Sigmoid colon (tissue), 7 donors: ENCODE measurements around the gene L1TD1. TPM values are rescaled to one million over a fixed set of nuclear protein-coding genes. Genes with fewer than 3 reads are reported as not detected.
"Not testable (repeated sequence)": the region's sequence is repeated elsewhere in the genome, so short reads cannot be mapped to it uniquely, and the experiment has no call there.

Source experiments
- DNase-seq: peaks from one replicate; pipeline ENCODE4 v3.0.0-alpha.2; 2019
- H3K27ac ChIP-seq, 4 donors: fragments of 200-600 bp; sonication (generic); one replicate each; pipeline ENCODE4 v1.5.1; 2016 to 2019; ENCODE audit warnings: mild to moderate bottlenecking in 1 of 4
- H3K27me3 ChIP-seq, 3 donors: fragments of 200-600 bp; sonication (generic); one replicate each; pipeline ENCODE4 v1.5.1; 2019; ENCODE audit warnings: mild to moderate bottlenecking in 1 of 3
- H3K36me3 ChIP-seq, 4 donors: fragments of 200-600 bp; sonication (generic); one replicate each; pipeline ENCODE4 v1.5.1; 2016 to 2019
- H3K4me1 ChIP-seq, 4 donors: fragments of 200-600 bp; sonication (generic); one replicate each; pipeline ENCODE4 v1.5.1; 2017 to 2019
- H3K4me3 ChIP-seq, 4 donors: fragments of 200-600 bp; sonication (generic); one replicate each; pipeline ENCODE4 v1.5.1; 2017 to 2019; ENCODE audit warnings: mild to moderate bottlenecking in 2 of 4, moderate library complexity in 1 of 4
- H3K9me3 ChIP-seq, 4 donors: fragments of 200-600 bp in 3 of 4; sonication (generic) in 3 of 4; one replicate each; pipeline versions ENCODE4 v1.5.1 to v1.6.1; 2013 to 2019
- EP300 ChIP-seq, 4 donors: sonication (generic); formaldehyde crosslinking; IDR thresholded peaks; one replicate each; pipeline ENCODE4 v1.6.1; 2017; ENCODE audit warnings: antibody characterized with exemption in 4 of 4
- POLR2A ChIP-seq, 2 donors: fragments of 450-650 bp; IDR thresholded peaks; one replicate each; pipeline ENCODE4 v1.6.1; 2016; ENCODE audit warnings: antibody characterized with exemption in 2 of 2, mild to moderate bottlenecking in 2 of 2, moderate library complexity in 2 of 2
- POLR2AphosphoS5 ChIP-seq, 4 donors: sonication (generic); formaldehyde crosslinking; IDR thresholded peaks; one replicate each; pipeline ENCODE4 v1.6.1; 2017; ENCODE audit warnings: antibody characterized with exemption in 4 of 4
- WGBS, 2 donors: extraction: QIAGEN DNeasy Blood & Tissue Kit; methylation state at CpG; one replicate each; pipeline ENCODE4 v1.1.7; 2013; 5-methylcytosine and 5-hydroxymethylcytosine counted together
- intact Hi-C: fragments of 100-400 bp; cut with DNase I; formaldehyde crosslinking; loops from one replicate; pipeline ENCODE4 v1.15.1; 2023
- polyA plus RNA-seq, 3 donors: library from polyadenylated mRNA; stranded (reverse); fragments of 200-250 nt; gene quantifications; one replicate each; pipeline ENCODE4 v1.2.3, GENCODE V29; 2013
- total RNA-seq, 4 donors: library from RNA; depleted of rRNA; stranded (reverse); fragments of >200 nt; gene quantifications; one replicate each; pipeline ENCODE4 v1.1.0, GENCODE V29; 2016
- TF ChIP-seq, protein P1 (sequence below), 4 experiments: fragments of 450-650 bp in 3 of 4; fragments of 200-600 bp in 1 of 4; IDR thresholded peaks; one replicate each; pipeline ENCODE4 v1.5.1; 2016 to 2019; ENCODE audit warnings: antibody characterized with exemption in 4 of 4, mild to moderate bottlenecking in 3 of 4, moderate library complexity in 2 of 4
- donor health status: healthy with polysubstance abuse.
- donor health status: Bipolar disorder and iron deficiency.
- donor health status: healthy.

Gene L1TD1
- total and polyA plus RNA-seq, 7 donors: under 0.01 to 8.0 (median 1.4) TPM; not detected in 1

DNA sequence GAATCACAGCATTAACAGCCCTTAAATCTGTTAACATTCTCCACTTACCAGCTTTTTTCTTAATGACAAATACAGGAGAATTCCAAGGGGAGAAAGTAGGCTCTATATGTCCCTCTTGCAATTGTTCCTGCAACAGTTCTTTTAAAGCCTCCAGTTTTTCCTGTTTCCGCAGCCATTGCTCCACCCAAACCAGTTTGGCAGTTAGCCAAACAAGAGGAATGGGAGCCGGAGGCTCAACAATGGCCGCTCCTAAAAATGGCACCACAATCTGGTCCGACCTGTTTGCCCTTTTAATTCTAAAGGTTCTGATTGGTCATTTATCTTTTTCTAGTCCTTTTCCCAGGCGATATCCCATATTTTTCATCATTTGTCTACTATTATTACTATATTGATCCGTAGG, 14.0 kb upstream of the L1TD1 start:
- TF ChIP-seq EP300 (IDR thresholded peaks at IDR 0.05): no peak
- no peak for TF ChIP-seq POLR2AphosphoS5 (IDR thresholded peaks at IDR 0.05)
- TF ChIP-seq POLR2A (IDR thresholded peaks at IDR 0.05): no peak
- TF ChIP-seq, protein P1, sequence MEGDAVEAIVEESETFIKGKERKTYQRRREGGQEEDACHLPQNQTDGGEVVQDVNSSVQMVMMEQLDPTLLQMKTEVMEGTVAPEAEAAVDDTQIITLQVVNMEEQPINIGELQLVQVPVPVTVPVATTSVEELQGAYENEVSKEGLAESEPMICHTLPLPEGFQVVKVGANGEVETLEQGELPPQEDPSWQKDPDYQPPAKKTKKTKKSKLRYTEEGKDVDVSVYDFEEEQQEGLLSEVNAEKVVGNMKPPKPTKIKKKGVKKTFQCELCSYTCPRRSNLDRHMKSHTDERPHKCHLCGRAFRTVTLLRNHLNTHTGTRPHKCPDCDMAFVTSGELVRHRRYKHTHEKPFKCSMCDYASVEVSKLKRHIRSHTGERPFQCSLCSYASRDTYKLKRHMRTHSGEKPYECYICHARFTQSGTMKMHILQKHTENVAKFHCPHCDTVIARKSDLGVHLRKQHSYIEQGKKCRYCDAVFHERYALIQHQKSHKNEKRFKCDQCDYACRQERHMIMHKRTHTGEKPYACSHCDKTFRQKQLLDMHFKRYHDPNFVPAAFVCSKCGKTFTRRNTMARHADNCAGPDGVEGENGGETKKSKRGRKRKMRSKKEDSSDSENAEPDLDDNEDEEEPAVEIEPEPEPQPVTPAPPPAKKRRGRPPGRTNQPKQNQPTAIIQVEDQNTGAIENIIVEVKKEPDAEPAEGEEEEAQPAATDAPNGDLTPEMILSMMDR (IDR thresholded peaks at IDR 0.05): no peak
- DNase-seq: no peak
- Histone ChIP-seq H3K36me3 (no peaks in the 10 kb centered on the region), H3K4me3 (no peak overlapping the region), H3K27me3 (no peaks in the 10 kb centered on the region), H3K27ac (no peak overlapping the region), H3K9me3 (no peaks in the 10 kb centered on the region), H3K4me1 (no peaks in the 10 kb centered on the region)
- intact Hi-C loops: no loop called here
- 26 to 65% methylated on average over 6 of the region's 6 CpGs for WGBS, 2 donors

DNA sequence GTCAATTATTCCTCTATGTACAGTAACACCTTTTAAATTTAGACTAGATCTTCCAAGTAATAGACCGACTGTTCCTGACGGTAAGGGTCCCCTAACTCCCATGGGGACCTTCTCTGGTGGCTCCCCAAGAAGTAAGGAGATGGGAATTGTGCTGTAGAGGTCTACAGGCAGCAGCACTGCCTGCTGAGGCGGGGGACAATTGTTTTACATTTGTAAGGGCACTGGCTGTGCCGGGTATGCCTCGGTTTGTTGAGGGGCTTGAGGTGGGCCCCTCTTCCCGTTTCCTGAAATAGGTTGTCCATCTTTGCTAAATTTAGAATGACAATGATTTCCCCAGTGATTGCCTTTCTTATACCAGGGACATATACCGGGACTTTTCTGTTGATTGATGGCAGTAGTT, 13.1 kb upstream of the L1TD1 start:
- no peaks in the 10 kb centered on the region for H3K9me3 ChIP-seq
- no peak for DNase-seq
- no peaks in the 10 kb centered on the region for H3K4me1 ChIP-seq
- H3K4me3 ChIP-seq: no peak overlapping the region
- H3K27ac ChIP-seq: no peak overlapping the region
- no peak for TF ChIP-seq POLR2A (IDR thresholded peaks at IDR 0.05)
- TF ChIP-seq, protein P1 (IDR thresholded peaks at IDR 0.05): no peak
- no peaks in the 10 kb centered on the region for H3K36me3 ChIP-seq
- no peaks in the 10 kb centered on the region for H3K27me3 ChIP-seq
- intact Hi-C loops: no loop called here
- 30 to 62% methylated on average over 7 of the region's 7 CpGs for WGBS, 2 donors

DNA sequence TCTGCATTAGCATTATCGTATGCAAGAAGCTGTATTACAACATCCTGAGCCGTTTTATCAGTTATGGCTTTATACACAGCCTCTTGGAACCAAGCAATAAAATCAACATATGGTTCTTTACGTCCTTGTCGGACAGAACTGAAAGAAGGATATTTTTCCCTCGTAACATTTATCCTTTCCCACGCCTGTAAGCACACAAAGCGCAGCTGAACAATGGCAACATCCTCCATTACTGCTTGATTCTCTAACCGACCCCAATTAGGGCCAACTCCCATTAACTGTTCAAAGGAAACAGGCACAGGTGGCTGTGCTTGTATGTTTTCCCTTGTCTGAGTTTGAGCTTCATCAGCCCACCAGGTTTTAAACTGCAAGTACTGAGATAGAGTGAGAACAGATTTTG, 12.5 kb upstream of the L1TD1 start:
- not testable (repeated sequence) for H3K9me3 ChIP-seq
- WGBS, 2 donors: 20 to 65% methylated on average over 8 of the region's 8 CpGs

DNA sequence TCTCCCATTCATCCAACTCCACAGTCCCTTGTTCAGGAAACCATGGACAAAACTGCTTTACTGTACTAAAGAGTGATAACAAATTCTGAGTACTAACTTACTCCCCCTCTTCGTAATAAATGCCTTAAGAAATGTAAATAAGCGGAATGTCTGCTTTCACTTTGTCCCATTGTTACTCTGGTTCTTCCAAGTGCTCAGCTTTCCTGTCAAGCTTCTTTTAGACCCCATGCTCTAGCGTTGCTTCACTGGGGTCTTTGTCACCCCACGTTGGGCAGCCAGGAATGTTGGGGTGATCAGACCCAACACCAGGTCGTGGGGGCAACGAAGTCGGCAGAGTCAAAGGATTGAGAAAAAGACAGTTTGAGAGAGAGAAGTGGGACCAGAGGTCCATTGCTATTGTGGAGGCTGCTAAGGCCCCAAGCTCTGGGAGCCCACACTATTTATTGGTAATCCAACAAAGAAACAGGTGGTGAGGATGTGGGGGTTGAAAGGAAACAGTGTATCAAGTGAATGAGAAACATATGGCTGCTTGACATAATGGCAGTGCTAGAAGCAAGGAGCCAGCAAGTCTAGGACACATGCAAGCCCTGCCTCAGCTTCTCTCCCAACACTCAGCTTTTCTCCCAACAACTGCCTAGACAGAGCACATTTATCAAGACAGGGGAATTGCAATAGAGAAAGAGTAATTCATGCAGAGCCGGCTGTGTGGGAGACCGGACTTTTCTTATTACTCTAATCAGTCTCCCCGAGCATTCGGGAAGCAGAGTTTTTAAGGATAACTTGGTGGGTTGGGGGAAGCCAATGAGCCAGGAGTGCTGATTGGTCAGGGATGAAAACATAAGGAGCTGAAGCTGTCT, 11.3 kb upstream of the L1TD1 start:
- H3K36me3 ChIP-seq, DNase-seq, H3K27ac ChIP-seq, H3K9me3 ChIP-seq, H3K4me1 ChIP-seq, intact Hi-C loops, H3K27me3 ChIP-seq, H3K4me3 ChIP-seq: not testable (repeated sequence)
- 67 to 79% methylated on average over 11 of the region's 11 CpGs for WGBS, 2 donors

More for the DNA sequence above, 12.5 kb upstream of the L1TD1 start:
- H3K27ac ChIP-seq, H3K4me3 ChIP-seq, H3K27me3 ChIP-seq, H3K4me1 ChIP-seq, intact Hi-C loops, H3K36me3 ChIP-seq, DNase-seq: not testable (repeated sequence)

DNA sequence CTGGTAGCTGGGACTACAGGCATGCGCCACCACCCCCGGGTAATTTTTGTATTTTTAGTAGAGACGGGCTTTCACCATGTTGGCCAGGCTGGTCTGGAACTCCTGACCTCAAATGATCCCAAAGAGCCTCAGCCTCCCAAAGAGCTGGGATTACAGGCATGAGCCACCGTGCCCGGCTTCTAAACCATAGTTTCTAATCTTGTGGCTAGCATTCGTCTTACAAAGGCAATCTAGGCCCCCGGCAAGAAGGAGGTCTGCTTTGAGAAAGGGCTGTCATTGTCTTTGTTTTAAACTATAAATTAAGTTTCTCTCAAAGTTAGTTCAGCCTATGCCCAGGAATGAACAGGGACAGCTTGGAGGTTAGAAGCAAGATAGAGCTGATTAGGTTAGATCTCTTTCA, 10.3 kb upstream of the L1TD1 start:
- no peak overlapping the region for H3K4me3 ChIP-seq
- intact Hi-C loops: no loop called here
- H3K27me3 ChIP-seq: no peaks in the 10 kb centered on the region
- no peak overlapping the region for H3K27ac ChIP-seq
- no peaks in the 10 kb centered on the region for H3K36me3 ChIP-seq
- no peak for TF ChIP-seq EP300 (IDR thresholded peaks at IDR 0.05)
- TF ChIP-seq, protein P1 (IDR thresholded peaks at IDR 0.05): no peak
- no peak for TF ChIP-seq POLR2AphosphoS5 (IDR thresholded peaks at IDR 0.05)
- no peak for TF ChIP-seq POLR2A (IDR thresholded peaks at IDR 0.05)
- no peak for DNase-seq
- no peaks in the 10 kb centered on the region for H3K9me3 ChIP-seq
- 88 to 97% methylated on average over 7 of the region's 7 CpGs for WGBS, 2 donors
- H3K4me1 ChIP-seq: no peaks in the 10 kb centered on the region

DNA sequence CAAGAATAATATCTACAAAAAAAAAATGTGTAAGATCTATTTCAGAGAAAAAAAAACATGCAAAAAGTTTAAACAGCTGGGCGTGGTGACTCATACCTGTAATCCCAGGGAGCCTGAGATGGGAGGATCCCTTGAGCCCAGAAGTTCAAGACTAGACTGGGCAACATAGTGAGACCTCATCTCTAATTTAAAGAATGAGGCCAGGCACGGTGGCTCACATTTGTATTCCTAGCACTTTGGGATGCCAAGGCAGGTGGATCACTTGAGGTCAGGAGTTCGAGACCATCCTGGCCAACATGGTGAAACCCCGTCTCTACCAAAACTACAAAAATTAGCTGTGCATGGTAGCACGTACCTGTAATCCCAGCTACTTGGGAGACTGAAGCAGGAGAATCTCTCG, 9.4 kb upstream of the L1TD1 start:
- H3K4me3 ChIP-seq, intact Hi-C loops, DNase-seq, H3K27ac ChIP-seq, H3K9me3 ChIP-seq, H3K27me3 ChIP-seq, H3K4me1 ChIP-seq, H3K36me3 ChIP-seq: not testable (repeated sequence)
- WGBS, 2 donors: 89 to 94% methylated on average over 6 of the region's 6 CpGs
